Left forelimb (tissue), 1 donor: Measurements from ENCODE around the gene ZC3H18.
A peak's percentile ranks its signal among the peaks of the same experiment; 100 is the strongest.

Experiments used
- DNase-seq: peaks from one replicate; pipeline ENCODE4 v3.0.0-alpha.2; 2018; ENCODE audit warnings: low spot score

Gene ZC3H18

GRCh38 chr16:88640498-88641247 is 70.5 kb downstream of the ZC3H18 start:
- DNase-seq: no peak

- DNase-seq: no peak
These were observed 72.9 kb downstream of the ZC3H18 start for GRCh38 chr16:88642881-88643643.

GRCh38 chr16:88643644-88643932 is 73.4 kb downstream of the ZC3H18 start:
- no peak for DNase-seq

DNA sequence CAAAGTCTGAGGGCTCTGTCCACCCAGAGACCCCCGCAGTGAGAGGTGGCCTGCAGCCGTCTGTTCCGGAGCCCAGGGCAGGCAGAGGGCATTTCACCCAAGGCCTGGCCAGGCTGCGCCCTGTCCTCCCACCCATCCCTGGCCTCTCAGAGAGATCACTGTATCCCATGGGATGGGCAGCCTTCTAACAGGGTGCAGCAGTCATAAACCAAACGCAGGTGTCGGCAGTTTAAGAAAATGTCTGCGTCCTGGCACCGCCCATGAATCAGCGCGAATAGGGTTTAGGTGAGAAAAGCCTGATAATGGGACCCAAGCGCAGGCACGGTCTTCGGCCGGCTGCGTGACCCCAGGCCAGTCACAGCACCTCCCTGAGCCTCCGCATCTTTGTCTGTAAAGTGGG is 75.3 kb downstream of the ZC3H18 start:
- no peak for DNase-seq

DNA sequence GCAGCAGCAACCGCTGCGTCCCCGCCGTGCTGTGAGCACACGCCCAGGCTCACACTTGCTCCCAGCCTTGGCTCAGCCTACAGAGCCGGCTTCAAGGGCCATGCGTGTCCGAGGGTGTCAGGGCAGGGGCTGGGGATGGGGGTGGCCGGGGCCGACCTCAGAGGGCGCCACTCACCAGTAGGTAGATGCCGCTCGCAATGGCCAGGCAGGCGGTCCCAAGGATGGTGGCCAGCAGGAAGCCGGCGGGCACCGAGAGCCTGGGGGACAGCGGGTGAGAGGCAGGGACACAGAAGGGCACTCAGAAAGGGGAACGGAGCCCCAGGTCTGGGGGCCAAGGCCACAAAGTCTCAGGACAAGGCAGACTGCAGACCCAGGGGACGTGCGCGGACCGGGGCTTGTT is 75.7 kb downstream of the ZC3H18 start:
- no peak for DNase-seq

GRCh38 chr16:88646345-88647034 is 76.3 kb downstream of the ZC3H18 start:
- DNase-seq: no peak

- DNase-seq: no peak
These were observed 77.2 kb downstream of the ZC3H18 start for GRCh38 chr16:88647178-88648070.

DNA sequence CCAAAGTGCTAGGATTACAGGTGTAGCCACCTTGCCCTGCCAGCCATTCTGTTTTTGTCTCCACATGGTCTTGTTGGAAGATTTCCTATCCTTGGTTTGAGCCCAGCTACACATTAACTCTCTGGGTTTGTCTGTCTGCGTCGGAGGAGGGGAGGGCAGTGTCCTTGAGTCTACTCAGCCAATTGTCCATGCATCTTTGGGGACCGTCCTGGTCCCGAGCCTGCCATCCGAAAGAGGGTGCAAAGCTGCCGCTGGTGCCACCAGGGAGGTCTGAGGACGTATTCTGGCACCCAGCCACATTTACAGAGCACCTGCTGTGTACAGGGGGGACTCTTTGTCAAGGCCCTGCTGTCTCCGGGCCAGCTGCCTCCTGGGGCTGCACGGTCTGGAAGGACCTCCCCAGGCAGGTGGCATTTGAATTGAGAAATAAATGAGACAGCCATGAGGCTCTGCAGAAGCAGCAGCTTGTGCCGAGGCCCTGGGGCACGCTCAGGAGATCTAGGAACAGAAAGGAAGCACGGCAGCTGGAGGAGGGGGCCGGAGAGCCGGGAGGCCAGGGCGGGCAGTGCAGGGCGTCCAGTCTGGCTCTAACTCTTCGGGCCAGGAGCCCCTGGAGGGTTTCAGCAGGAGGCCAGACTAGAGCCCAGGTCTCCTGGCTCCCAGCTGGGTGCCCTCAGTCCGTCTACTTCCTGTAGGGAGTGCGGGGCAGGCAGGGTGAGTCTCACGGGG is 79.2 kb downstream of the ZC3H18 start:
- no peak for DNase-seq

GRCh38 chr16:88649924-88650748 is 79.9 kb downstream of the ZC3H18 start:
- no peak for DNase-seq

- DNase-seq: peak; percentile 83
These were observed 80.6 kb downstream of the ZC3H18 start, which contains the start of gene CYBA for GRCh38 chr16:88650749-88651275. CYBA (minus strand) TSS chr16:88651053; CDS start chr16:88651013, 40 bp downstream.

DNA sequence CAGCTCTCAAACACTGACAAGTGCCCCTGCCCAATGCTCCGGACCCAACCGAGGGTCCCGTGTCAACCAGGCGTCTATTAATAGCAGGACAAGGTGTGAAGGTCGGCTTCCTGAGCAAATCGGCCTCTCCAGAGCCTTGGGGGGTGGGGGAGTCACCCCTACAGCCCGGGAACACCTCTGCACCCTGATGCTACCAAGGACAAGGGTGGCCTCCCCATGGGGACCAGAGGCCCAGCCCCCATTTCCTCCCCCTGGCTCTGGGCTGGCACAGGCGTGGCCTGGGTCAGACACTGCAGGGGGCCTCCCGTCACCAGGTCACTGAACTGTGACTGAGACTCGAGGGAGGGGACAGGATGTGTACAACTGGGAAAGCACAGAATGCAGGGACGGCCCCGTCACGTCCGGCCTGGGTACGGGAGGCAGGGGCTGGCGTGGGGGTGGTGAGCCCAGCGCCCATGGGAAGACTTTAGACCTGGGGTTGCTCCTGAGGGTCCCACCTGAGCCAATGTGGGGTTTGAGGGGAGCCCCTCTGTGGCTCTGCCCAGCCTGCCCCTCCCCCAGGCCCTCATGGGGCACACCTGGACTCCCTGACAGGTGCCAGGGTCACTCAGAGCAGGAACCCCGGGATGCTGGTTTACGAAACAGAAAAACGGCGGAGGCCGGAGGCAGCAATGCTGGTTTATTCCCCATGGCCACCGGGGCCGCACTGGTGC is 81.2 kb downstream of the ZC3H18 start:
- no peak for DNase-seq

DNA sequence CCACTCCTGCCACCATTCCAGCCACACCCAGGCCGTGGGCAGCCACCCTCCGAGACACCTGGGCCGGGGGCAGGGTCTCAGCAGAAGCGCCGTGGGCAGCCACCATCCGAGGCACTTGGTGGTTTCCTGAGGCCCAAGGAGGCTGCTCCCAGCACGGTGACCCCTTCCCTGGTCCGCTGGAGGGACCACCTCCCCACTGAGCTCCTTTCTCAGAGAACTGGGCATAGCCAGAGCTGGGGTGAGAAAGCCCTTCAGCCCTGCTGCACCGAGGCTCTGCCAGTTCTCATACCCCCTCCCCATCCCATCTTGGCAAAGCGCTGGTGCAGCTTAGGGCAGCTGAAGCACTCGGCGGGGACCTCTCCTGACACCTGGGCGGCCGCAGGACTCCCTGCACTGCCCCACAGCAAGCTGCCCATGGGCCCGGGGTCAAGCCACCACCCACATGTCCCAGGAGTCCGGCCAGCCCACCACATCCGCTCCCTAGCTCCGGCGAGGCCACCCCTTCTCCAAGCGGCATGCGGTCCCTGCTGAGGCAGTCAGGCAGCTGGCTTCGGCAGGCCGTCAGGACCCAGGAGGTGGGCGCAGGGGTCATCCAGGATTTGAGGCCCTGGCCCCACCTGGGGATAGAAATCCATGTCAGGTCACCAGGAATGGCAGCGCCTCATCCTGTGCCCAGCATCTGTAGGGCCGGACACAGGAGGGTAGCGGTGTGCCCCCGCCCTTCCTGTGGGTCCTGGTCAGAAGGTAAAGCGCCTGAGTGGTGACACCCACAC is 82.0 kb downstream of the ZC3H18 start:
- DNase-seq: no peak

GRCh38 chr16:88652762-88653063 is 82.5 kb downstream of the ZC3H18 start:
- DNase-seq: no peak

- no peak for DNase-seq
These were observed 82.9 kb downstream of the ZC3H18 start for GRCh38 chr16:88653101-88653500.

GRCh38 chr16:88653596-88654362 is 83.6 kb downstream of the ZC3H18 start:
- DNase-seq: no peak

GRCh38 chr16:88654363-88655052 is 84.3 kb downstream of the ZC3H18 start:
- DNase-seq: no peak

DNA sequence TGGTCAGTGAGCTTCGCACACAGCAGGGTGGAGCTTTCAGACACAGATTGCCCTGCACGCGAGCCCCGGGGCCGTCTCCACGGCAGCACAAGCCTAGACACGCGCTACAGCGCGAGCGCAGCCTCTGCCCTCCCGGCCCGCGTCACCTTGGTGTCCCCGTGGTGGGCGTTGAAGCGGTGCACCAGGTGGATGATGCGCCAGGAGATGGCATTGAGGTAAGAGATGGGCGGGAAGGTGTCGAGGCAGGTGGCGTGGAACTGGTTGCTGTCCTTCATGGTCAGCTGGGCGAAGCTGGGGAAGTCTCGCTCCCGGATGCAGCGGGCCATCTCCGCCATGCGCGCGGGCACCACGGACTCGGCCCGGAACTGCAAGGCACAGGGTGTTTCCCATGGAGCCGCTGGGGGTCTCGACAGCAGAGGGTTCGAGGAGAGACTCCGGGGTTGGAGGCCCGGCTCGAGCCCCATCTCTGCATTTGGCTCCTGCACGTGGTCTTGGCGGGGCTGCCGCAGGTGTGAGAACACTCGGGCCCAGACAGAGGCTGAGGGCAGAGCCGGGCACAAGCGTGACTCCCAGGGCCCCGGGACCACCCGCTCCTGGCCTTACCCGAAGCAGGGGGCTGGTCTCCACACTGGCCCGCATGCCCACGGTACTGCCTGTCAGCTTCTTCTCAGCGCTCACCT is 85.0 kb downstream of the ZC3H18 start:
- DNase-seq: no peak
